OCI-LY7 (cell line): ENCODE results near the gene MSANTD3. TPM values are rescaled to one million over a fixed set of nuclear protein-coding genes. Genes with fewer than 3 reads are reported as not detected.

Source experiments
- BruUV-seq: library from RNA; stranded (reverse); fragments of 400-500 nt; replicated peaks from 2 replicates; lab custom pipeline; 2021; lab: Mats Ljungman, UMichigan
- CTCF ChIA-PET: fragments of 300-600 bp; sonication (Branson Sonifier 250); formaldehyde crosslinking; loops from one replicate; lab custom pipeline; 2022; ENCODE audit warnings: antibody characterized with exemption; ENCODE audit not compliant: unreplicated experiment; lab: Charles Lee
- POLR2A ChIA-PET: fragments of 300-600 bp; sonication (Branson Sonifier 250); formaldehyde crosslinking; loops from one replicate; lab custom pipeline; 2022; ENCODE audit warnings: antibody characterized with exemption; lab: Charles Lee
- DNase-seq: peaks from one replicate; pipeline ENCODE4 v3.0.0-alpha.2; 2015; ENCODE audit warnings: low spot score
- H2AFZ ChIP-seq: fragments of 200-600 bp; sonication (generic), shearing (Covaris generic); 2 replicates; pipeline ENCODE4 v1.6.1; 2014; ENCODE audit warnings: mild to moderate bottlenecking, antibody characterized with exemption, low read length, moderate library complexity
- H3K27ac ChIP-seq: fragments of 200-600 bp; sonication (generic); 2 replicates; pipeline ENCODE4 v1.5.1; 2014; ENCODE audit warnings: mixed run types, low read depth, mild to moderate bottlenecking, moderate library complexity, low read length, inconsistent platforms; ENCODE audit not compliant: poor library complexity, severe bottlenecking
- H3K36me3 ChIP-seq: fragments of 200-600 bp; sonication (generic); 2 replicates; pipeline ENCODE4 v1.6.1; 2014; ENCODE audit warnings: mild to moderate bottlenecking, antibody characterized with exemption, low read length, moderate library complexity, mixed read lengths; ENCODE audit not compliant: insufficient read depth
- H3K4me1 ChIP-seq: fragments of 200-600 bp; sonication (generic); 2 replicates; pipeline ENCODE4 v1.5.1; 2014; ENCODE audit warnings: mild to moderate bottlenecking, low read length; ENCODE audit not compliant: insufficient read depth, poor library complexity, severe bottlenecking
- H3K4me2 ChIP-seq: fragments of 200-600 bp; sonication (generic); 2 replicates; pipeline ENCODE4 v1.6.1; 2014; ENCODE audit warnings: mild to moderate bottlenecking, low read length
- H3K4me3 ChIP-seq: fragments of 200-600 bp; sonication (generic); 2 replicates; pipeline ENCODE4 v1.5.1; 2014; ENCODE audit warnings: mild to moderate bottlenecking, low read depth, low read length; ENCODE audit not compliant: poor library complexity, severe bottlenecking
- H3K79me2 ChIP-seq: fragments of 200-600 bp; sonication (generic); 2 replicates; pipeline ENCODE4 v1.6.1; 2016; ENCODE audit warnings: low read depth, mild to moderate bottlenecking, low read length, moderate library complexity, mixed read lengths; ENCODE audit not compliant: insufficient read depth
- H3K9me2 ChIP-seq: fragments of 200-600 bp; sonication (generic); 2 replicates; pipeline ENCODE4 v1.6.1; 2016; ENCODE audit warnings: mild to moderate bottlenecking, low read length, mixed read lengths; ENCODE audit not compliant: insufficient read depth
- H3K9me3 ChIP-seq: fragments of 200-600 bp; sonication (generic); 2 replicates; pipeline ENCODE4 v1.6.1; 2014; ENCODE audit warnings: mild to moderate bottlenecking, mixed run types, low read length, mixed read lengths
- H4K20me1 ChIP-seq: fragments of 200-600 bp; sonication (generic); 2 replicates; pipeline ENCODE4 v1.6.1; 2014; ENCODE audit warnings: mild to moderate bottlenecking, antibody characterized with exemption, low read length, moderate library complexity, mixed read lengths; ENCODE audit not compliant: insufficient read depth
- EZH2phosphoT487 ChIP-seq: fragments of 200-600 bp; sonication (generic); IDR thresholded peaks from 2 replicates; pipeline ENCODE4 v1.6.1; 2018; ENCODE audit warnings: low read depth, borderline replicate concordance, mild to moderate bottlenecking, mixed run types, antibody characterized with exemption, low read length, moderate library complexity, mixed read lengths
- intact Hi-C: fragments of 100-400 bp; cut with micrococcal nuclease; formaldehyde crosslinking; loops from one replicate; pipeline ENCODE4 v1.10.0; 2022; ENCODE audit not compliant: unreplicated experiment
- total RNA-seq, 2 experiments: library from RNA; depleted of rRNA in 1 of 2; stranded (reverse); fragments of >200 nt in 1 of 2; shearing (Covaris generic) in 1 of 2; gene quantifications; 2 replicates each; pipeline ENCODE4 v1.2.3, GENCODE V29; 2014 to 2022
- TF ChIP-seq, protein P1 (sequence below): fragments of 200-600 bp; sonication (generic); conservative IDR thresholded peaks from 2 replicates; pipeline ENCODE4 v1.5.1; 2014; ENCODE audit warnings: mild to moderate bottlenecking, antibody characterized with exemption, low read length, moderate library complexity, mixed read lengths

MSANTD3 gene
- total RNA-seq, 2 experiments from 2014 or later: 30.5 to 38.0 TPM

GRCh38 chr9:100397529-100398266 is 29.2 kb upstream of the MSANTD3 start:
- no TSS peak for BruUV-seq
- no peaks in the 10 kb centered on the region for H3K9me2 ChIP-seq
- H3K4me3 ChIP-seq: no peak overlapping the region
- no peaks in the 10 kb centered on the region for H3K36me3 ChIP-seq
- no peak overlapping the region for H3K27ac ChIP-seq
- intact Hi-C loops: no loop called here
- H3K79me2 ChIP-seq: no peaks in the 10 kb centered on the region
- H2AFZ ChIP-seq: no peak overlapping the region
- ChIA-PET CTCF (no interaction called here), POLR2A (interaction anchor here (0.6 to 0.7 kb wide), 2 partner anchors 32 to 125 kb away, joined by 3 to 4 read pairs; no protein-coding TSS in a partner anchor)
- no peak overlapping the region for H3K4me2 ChIP-seq
- TF ChIP-seq EZH2phosphoT487: no peak
- TF ChIP-seq, protein P1, sequence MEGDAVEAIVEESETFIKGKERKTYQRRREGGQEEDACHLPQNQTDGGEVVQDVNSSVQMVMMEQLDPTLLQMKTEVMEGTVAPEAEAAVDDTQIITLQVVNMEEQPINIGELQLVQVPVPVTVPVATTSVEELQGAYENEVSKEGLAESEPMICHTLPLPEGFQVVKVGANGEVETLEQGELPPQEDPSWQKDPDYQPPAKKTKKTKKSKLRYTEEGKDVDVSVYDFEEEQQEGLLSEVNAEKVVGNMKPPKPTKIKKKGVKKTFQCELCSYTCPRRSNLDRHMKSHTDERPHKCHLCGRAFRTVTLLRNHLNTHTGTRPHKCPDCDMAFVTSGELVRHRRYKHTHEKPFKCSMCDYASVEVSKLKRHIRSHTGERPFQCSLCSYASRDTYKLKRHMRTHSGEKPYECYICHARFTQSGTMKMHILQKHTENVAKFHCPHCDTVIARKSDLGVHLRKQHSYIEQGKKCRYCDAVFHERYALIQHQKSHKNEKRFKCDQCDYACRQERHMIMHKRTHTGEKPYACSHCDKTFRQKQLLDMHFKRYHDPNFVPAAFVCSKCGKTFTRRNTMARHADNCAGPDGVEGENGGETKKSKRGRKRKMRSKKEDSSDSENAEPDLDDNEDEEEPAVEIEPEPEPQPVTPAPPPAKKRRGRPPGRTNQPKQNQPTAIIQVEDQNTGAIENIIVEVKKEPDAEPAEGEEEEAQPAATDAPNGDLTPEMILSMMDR: no peak
- no peaks in the 10 kb centered on the region for H3K4me1 ChIP-seq
- no peaks in the 10 kb centered on the region for H4K20me1 ChIP-seq
- DNase-seq: no peak
- 0 out of 2 replicates have a peak, but pooled peaks cover 5% of the 10 kb centered on the region for H3K9me3 ChIP-seq

DNA sequence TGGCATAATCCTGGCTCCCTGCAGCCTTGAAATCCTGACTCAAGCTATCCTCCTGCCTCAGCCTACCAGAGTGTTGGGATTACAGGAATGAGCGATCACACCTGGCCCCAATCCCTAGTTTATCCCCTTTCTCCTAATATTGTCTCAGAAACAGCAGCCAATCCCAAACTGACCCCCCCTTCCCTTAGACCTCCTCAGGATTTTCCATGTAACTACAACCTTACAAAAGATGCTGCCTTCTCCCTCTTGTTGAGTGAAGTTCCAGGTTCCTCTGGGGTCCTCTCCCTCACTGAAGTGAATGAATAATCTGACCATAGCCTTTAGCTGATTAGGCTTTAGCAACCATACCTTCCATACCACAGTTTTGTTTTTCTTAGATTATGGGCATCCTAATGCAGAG is 25.9 kb upstream of the MSANTD3 start:
- H3K4me1 ChIP-seq: no peaks in the 10 kb centered on the region
- H2AFZ ChIP-seq: no peak overlapping the region
- no peak for DNase-seq
- no peaks in the 10 kb centered on the region for H3K9me2 ChIP-seq
- TF ChIP-seq, protein P1: no peak
- no peak for TF ChIP-seq EZH2phosphoT487
- BruUV-seq: no TSS peak
- H3K9me3 ChIP-seq: no peaks in the 10 kb centered on the region
- H3K27ac ChIP-seq: no peak overlapping the region
- no peak overlapping the region for H3K4me3 ChIP-seq
- H3K36me3 ChIP-seq: no peaks in the 10 kb centered on the region
- POLR2A ChIA-PET: interaction anchor here (1.0 kb wide), 1 partner anchor 11 kb away, joined by 3 read pairs; no protein-coding TSS in a partner anchor
- H4K20me1 ChIP-seq: no peaks in the 10 kb centered on the region
- no peaks in the 10 kb centered on the region for H3K79me2 ChIP-seq
- no peak overlapping the region for H3K4me2 ChIP-seq
- intact Hi-C loops: no loop called here
- CTCF ChIA-PET: no interaction called here

DNA sequence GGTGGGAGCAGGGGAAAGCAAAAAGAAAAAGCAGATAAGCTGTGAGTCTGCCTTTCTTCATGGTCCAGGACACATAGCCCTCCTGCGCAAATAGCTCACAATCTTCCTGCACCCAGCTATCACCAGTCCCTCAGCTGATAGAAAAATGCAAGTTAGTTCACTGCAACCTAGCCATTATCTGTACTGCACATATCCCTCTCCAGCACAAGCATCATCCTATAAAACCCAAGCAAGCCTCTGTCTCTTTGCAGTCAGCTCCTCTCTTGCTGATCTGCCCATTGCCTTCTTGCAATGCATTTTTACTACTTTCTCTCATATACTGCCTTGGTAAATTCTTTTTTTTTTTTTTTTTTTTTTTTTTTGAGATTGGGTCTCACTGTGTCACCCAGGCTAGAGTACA is 20.0 kb upstream of the MSANTD3 start:
- H3K27ac ChIP-seq: no peak overlapping the region
- no peak overlapping the region for H2AFZ ChIP-seq
- H3K4me1 ChIP-seq: peaks cover 15% of the 10 kb centered on the region
- H3K4me3 ChIP-seq: no peak overlapping the region
- no TSS peak for BruUV-seq
- no peak overlapping the region for H3K4me2 ChIP-seq
- no peak for TF ChIP-seq EZH2phosphoT487
- TF ChIP-seq, protein P1: no peak
- H4K20me1 ChIP-seq: no peaks in the 10 kb centered on the region
- ChIA-PET POLR2A (interaction anchor here (0.6 to 1.0 kb wide), 5 partner anchors 17 to 1303 kb away, joined by 3 to 6 read pairs (median 3); no protein-coding TSS in a partner anchor), CTCF (no interaction called here)
- no peaks in the 10 kb centered on the region for H3K9me3 ChIP-seq
- no peaks in the 10 kb centered on the region for H3K36me3 ChIP-seq
- H3K79me2 ChIP-seq: no peaks in the 10 kb centered on the region
- intact Hi-C loops: no loop called here
- DNase-seq: no peak
- no peaks in the 10 kb centered on the region for H3K9me2 ChIP-seq
